Common myeloid progenitor, CD34-positive (primary cell): ENCODE measurements around the gene IRS1.

Experiments used
- CTCF ChIA-PET: fragments of 350-600 bp; sonication (Branson Sonifier 250); formaldehyde crosslinking; loops from one replicate; lab custom pipeline; 2021; ENCODE audit warnings: antibody characterized with exemption; lab: Charles Lee
- POLR2A ChIA-PET: fragments of 350-600 bp; sonication (Branson Sonifier 250); formaldehyde crosslinking; loops from one replicate; lab custom pipeline; 2021; ENCODE audit warnings: antibody characterized with exemption; lab: Charles Lee
- DNase-seq, 3 donors: peaks; one replicate each; pipeline versions ENCODE4 v3.0.0 to v3.0.0-alpha.2; 2013
- H3K27ac ChIP-seq, 2 experiments: 1 replicate in 1 of 2; 2 replicates in 1 of 2; pipeline ENCODE4 v1.7.0; 2013; ENCODE audit warnings: inconsistent platforms in 2 of 2, low read length in 2 of 2, mild to moderate bottlenecking in 2 of 2, low read depth in 1 of 2, moderate library complexity in 1 of 2; ENCODE audit not compliant: severe bottlenecking in 2 of 2, insufficient read depth in 1 of 2, poor library complexity in 1 of 2
- H3K27me3 ChIP-seq, 5 experiments: replicated peaks in 2 of 5; 1 replicate in 3 of 5; 2 replicates in 2 of 5; pipeline versions ENCODE4 v1.6.1 to v1.7.0; 2013; ENCODE audit warnings: low read length in 4 of 5, mild to moderate bottlenecking in 2 of 5, moderate library complexity in 2 of 5, inconsistent platforms in 1 of 5; ENCODE audit not compliant: insufficient read depth in 5 of 5, control insufficient read depth in 4 of 5
- H3K36me3 ChIP-seq, 4 experiments: 1 replicate in 2 of 4; 2 replicates in 2 of 4; pipeline versions ENCODE4 v1.6.1 to v1.7.0; 2013; ENCODE audit warnings: low read length in 3 of 4, control low read depth in 1 of 4, mild to moderate bottlenecking in 1 of 4; ENCODE audit not compliant: control insufficient read depth in 4 of 4, insufficient read depth in 4 of 4
- H3K4me1 ChIP-seq, 4 experiments: 1 replicate in 3 of 4; 2 replicates in 1 of 4; pipeline versions ENCODE4 v1.6.1 to v1.7.1; 2013; ENCODE audit warnings: low read length in 3 of 4, mild to moderate bottlenecking in 3 of 4, control low read depth in 1 of 4, inconsistent platforms in 1 of 4, moderate library complexity in 1 of 4; ENCODE audit not compliant: control insufficient read depth in 4 of 4, insufficient read depth in 4 of 4; ENCODE audit errors: control extremely low read depth in 1 of 4
- H3K4me3 ChIP-seq, 7 experiments: 1 replicate in 4 of 7; 2 replicates in 3 of 7; pipeline versions ENCODE4 v1.5.1 to v1.7.0; 2013; ENCODE audit warnings: mild to moderate bottlenecking in 7 of 7, low read length in 6 of 7, moderate library complexity in 6 of 7, inconsistent platforms in 2 of 7, low read depth in 2 of 7, control low read depth in 1 of 7; ENCODE audit not compliant: insufficient read depth in 4 of 7, control insufficient read depth in 1 of 7; ENCODE audit errors: extremely low read depth in 1 of 7
- H3K9me3 ChIP-seq, 5 experiments: 1 replicate in 4 of 5; 2 replicates in 1 of 5; pipeline versions ENCODE4 v1.6.1 to v1.7.1; 2013; ENCODE audit warnings: low read length in 4 of 5, mild to moderate bottlenecking in 2 of 5, inconsistent platforms in 1 of 5, low read depth in 1 of 5, moderate library complexity in 1 of 5; ENCODE audit not compliant: control insufficient read depth in 4 of 5, insufficient read depth in 2 of 5; ENCODE audit errors: control extremely low read depth in 1 of 5
- WGBS: methylation state at CpG from one replicate; pipeline ENCODE4 v1.1.5; 2013; ENCODE audit not compliant: insufficient coverage; 5-methylcytosine and 5-hydroxymethylcytosine counted together

The IRS1 gene

DNA sequence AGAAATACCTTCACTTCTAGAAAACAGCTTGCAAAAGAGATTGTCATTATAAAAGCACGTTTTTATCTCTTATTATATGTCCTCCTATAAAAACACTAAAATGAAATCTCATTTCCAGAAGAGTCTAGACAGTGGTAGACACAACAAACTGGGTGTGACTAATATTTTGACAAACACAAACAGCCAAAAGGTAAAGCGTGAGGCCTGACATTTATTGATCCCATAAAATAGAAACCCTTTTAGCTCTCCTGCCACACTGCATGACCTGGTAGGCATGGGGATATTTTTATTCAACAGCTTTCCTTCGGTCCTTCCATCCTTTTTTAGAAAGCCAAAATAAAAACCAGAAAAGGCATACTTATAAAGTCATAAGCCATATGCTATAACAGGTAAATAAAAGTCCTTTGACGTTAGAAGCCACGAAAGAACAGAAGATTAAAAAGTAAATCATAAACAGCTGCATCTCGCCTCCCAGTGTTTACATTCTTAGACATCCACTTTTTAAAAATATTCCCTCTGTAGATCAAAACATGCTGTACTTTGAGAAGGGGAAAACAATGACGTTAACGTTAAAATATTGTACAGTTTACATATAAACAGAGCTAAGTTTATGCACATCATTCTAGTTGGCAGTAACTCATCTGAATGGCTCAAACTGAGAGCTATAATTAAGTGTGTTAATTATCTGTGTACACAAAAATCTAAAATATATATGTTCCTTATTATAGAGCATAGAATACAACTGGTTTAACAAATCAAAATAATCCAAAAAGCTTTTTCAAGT lies 44.6 kb downstream of the IRS1 start:
- Histone ChIP-seq H3K36me3 (no peaks in the 10 kb centered on the region), H3K27ac (no peak overlapping the region), H3K4me1 (no peaks in the 10 kb centered on the region), H3K9me3 (no peaks in the 10 kb centered on the region), H3K4me3 (no peak overlapping the region), H3K27me3 (peaks cover 0 to 13% (median 0%) of the 10 kb centered on the region in 5 experiments)
- CTCF ChIA-PET, result interaction anchor here (1.0 to 1.3 kb wide), 2 partner anchors 9 to 18 kb away, joined by 3 to 4 read pairs; no protein-coding TSS in a partner anchor
- DNase-seq, result no peak
- POLR2A ChIA-PET, result interaction anchor here (0.6 kb wide), 1 partner anchor 357 kb away, joined by 4 read pairs; no protein-coding TSS in a partner anchor
- WGBS, result 98% methylated on average over 5 of the region's 8 CpGs

DNA sequence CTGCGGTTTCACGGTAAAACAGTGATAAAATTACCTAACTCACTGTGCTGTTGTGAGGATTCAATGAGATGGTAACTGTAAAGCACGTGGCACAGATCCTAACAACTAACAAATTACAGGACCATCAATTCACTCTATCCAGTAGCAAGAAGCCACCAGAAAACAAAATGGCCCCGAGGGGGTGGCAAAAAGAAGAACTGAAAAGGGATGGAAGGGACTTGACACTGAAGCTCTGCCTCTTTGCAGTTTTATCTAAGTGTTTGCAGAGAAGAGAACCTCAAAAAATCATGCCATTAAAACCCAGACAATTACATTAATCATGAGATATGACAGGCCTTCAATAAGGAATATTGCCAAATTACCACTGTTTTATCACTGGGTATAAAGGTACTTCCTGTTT lies 46.7 kb downstream of the IRS1 start:
- no peak overlapping the region for H3K27ac ChIP-seq
- ChIA-PET POLR2A (no interaction called here), CTCF (no interaction called here)
- H3K4me3 ChIP-seq, result no peak overlapping the region
- no peaks in the 10 kb centered on the region for H3K4me1 ChIP-seq
- WGBS, result 100% methylated on average over 1 of the region's 4 CpGs
- DNase-seq, result no peak
- no peaks in the 10 kb centered on the region for H3K9me3 ChIP-seq
- H3K36me3 ChIP-seq, result no peaks in the 10 kb centered on the region
- H3K27me3 ChIP-seq, result peaks cover 0 to 5% (median 0%) of the 10 kb centered on the region in 5 experiments

DNA sequence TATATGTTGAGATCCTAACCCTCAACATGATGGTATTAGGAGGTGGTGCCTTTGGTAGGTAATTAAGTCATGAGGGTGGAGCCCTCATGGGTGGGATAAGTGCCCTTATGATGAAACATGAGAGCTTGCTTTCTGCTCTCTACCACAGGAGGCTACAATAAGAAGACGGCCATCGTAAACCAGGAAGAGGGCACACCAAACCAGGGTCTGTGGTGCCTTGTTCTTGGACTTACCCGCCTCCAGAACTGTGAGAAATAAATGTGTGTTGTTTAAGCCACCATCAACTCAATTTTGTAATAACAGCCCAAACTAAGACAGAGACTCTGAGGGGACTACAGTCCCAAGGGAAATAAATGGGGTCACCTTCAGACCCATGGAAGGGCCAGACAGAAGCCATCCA lies 52.3 kb downstream of the IRS1 start:
- Histone ChIP-seq H3K36me3 (no peaks in the 10 kb centered on the region), H3K27ac (no peak overlapping the region), H3K27me3 (peaks cover 0 to 15% (median 9%) of the 10 kb centered on the region in 5 experiments), H3K4me1 (no peaks in the 10 kb centered on the region), H3K9me3 (peaks cover 0 to 5% (median 3%) of the 10 kb centered on the region in 5 experiments), H3K4me3 (no peak overlapping the region)
- no CpG with 5 or more reads among the region's 3 CpGs for WGBS
- no peak for DNase-seq
- POLR2A ChIA-PET, result no interaction called here
- CTCF ChIA-PET, result no interaction called here

DNA sequence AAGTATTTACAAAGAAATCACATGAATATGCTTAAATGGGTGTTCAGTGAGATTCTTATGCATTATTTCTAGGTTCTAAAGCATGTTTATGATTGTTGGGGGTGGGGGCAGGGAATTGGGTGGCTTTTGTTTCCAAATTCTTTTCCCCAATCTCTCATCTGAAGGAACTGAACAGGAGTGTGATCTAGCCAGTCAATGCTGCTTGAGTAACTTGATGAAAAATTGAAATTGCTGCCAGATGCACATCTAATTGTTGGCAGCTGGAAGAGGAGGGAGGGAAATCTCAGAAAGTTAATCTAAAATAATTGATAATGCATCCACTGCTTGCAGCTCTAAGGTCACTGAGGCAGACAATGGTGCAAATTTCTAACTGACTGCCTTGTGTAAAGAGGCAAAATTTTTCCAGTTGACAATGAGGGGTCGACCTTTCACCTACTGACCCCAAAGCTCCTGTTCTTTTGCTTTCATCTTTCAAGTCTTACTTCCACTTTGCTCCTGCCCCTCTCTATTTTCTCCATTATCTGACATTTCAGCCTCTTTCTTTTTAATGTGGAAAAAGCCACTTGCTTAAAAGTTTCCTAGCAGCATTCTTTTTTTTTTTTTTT lies 53.3 kb downstream of the IRS1 start:
- Histone ChIP-seq H3K9me3 (peaks cover 0 to 5% (median 3%) of the 10 kb centered on the region in 5 experiments), H3K27ac (no peak overlapping the region), H3K4me3 (no peak overlapping the region), H3K4me1 (no peaks in the 10 kb centered on the region), H3K36me3 (no peaks in the 10 kb centered on the region), H3K27me3 (peaks cover 0 to 18% (median 11%) of the 10 kb centered on the region in 5 experiments)
- 100% methylated on average over 1 of the region's 1 CpG for WGBS
- CTCF ChIA-PET, result interaction anchor here (0.6 to 1.0 kb wide), 2 partner anchors 15 to 605 kb away, joined by 3 read pairs; no protein-coding TSS in a partner anchor
- no peak for DNase-seq
- POLR2A ChIA-PET, result no interaction called here

DNA sequence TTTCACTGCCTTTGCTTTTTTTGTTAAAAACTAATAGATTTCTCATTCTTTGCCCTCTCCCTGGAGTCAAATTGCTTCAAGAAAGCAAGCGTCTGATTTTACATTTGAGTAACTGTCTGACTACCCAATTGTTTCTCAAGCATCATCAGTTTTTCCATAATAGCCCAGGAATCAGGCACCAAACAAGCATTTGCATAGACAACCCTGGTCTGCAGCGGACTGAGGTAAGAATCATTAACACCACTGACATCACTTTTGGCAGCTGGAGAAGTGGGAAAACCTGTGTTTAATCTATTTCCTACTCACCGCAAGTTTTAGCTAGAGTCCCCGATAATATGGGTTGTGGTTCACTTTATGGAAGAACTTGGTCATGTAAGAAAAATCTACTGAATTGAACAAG lies 55.7 kb downstream of the IRS1 start:
- no peak overlapping the region for H3K4me3 ChIP-seq
- no peaks in the 10 kb centered on the region for H3K4me1 ChIP-seq
- peaks cover 0 to 5% (median 3%) of the 10 kb centered on the region in 5 experiments for H3K9me3 ChIP-seq
- no peak overlapping the region for H3K27ac ChIP-seq
- ChIA-PET CTCF (no interaction called here), POLR2A (no interaction called here)
- peaks cover 0 to 31% (median 13%) of the 10 kb centered on the region in 5 experiments for H3K27me3 ChIP-seq
- 93% methylated on average over 4 of the region's 4 CpGs for WGBS
- DNase-seq, result no peak
- H3K36me3 ChIP-seq, result no peaks in the 10 kb centered on the region

DNA sequence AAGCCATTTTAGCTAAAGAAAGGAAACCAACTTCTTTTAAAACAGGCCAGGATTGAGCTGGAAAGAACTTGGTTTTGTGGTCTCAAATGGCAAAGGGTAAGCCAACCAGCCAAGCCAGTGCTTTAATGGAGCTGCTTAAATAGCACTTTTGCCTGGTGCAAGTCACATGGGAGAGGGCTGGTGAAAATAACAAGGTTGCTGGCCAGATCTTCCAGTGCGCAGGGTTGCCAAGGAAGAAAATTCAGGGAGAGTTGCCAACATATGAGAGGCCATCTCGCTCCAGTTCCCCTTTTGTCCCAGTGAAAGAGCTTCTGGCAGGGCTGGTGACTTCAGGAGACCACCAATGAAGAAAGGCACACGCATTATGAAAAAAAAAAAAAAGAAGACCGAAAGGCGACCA lies 57.3 kb downstream of the IRS1 start:
- 75% methylated on average over 3 of the region's 5 CpGs for WGBS
- CTCF ChIA-PET, result no interaction called here
- H3K36me3 ChIP-seq, result no peaks in the 10 kb centered on the region
- H3K4me1 ChIP-seq, result no peaks in the 10 kb centered on the region
- H3K27ac ChIP-seq, result no peak overlapping the region
- peaks cover 0 to 35% (median 13%) of the 10 kb centered on the region in 5 experiments for H3K27me3 ChIP-seq
- no peak for DNase-seq
- H3K9me3 ChIP-seq, result peaks cover 0 to 4% (median 2%) of the 10 kb centered on the region in 5 experiments
- POLR2A ChIA-PET, result no interaction called here
- H3K4me3 ChIP-seq, result no peak overlapping the region
